ENCODE results near the gene C1orf226.

The C1orf226 gene

DNA sequence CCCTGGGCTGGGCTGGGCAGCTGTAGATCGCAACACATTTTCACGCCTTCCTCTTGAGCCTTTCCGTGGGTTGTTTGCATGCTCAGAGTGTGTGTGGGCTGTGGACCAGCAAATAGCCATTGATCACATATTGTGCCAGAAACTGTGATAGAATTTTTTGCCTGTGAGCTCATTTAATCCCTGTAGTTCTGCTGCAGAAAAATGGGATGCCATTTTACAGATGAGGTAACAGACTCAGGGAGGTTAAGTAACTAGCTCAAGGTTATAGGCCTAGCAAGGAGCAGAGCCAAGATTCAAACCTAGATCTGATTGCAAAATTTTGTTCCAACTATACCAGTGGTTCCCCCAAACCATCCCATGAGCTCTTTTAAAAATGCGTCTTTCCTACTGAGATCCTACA, 15.4 kb upstream of the C1orf226 start:
- no peak for DNase-seq (ENCODE audit: low spot score)

DNA sequence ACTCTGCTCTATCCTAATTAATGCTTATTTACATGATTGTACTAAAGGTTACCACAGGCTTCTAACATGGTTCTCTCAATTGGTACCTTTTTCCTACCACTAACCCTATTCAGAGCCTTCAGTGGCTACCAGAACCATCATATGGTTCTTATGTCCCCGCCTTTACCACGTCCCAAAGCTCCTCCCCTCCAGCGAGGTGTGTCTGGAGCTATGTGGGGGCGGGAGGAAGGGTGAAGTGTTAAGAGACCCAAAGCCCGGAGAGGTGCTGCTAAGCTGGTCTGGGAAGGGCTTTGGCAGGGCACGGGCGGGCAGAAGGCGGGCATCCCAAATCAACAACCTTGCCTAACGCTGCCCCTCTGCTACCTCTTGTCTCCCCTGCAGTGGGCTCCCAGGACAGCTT, 14.9 kb upstream of the C1orf226 start:
- DNase-seq (ENCODE audit: low spot score) = no peak

DNA sequence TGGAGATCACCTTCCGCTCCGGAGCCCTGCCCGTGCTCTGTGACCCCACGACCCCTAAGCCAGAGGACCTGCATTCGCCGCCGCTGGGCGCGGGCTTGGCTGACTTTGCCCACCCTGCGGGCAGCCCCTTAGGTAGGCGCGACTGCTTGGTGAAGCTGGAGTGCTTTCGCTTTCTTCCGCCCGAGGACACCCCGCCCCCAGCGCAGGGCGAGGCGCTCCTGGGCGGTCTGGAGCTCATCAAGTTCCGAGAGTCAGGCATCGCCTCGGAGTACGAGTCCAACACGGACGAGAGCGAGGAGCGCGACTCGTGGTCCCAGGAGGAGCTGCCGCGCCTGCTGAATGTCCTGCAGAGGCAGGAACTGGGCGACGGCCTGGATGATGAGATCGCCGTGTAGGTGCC, 14.5 kb upstream of the C1orf226 start:
- DNase-seq (ENCODE audit: low spot score) = no peak

DNA sequence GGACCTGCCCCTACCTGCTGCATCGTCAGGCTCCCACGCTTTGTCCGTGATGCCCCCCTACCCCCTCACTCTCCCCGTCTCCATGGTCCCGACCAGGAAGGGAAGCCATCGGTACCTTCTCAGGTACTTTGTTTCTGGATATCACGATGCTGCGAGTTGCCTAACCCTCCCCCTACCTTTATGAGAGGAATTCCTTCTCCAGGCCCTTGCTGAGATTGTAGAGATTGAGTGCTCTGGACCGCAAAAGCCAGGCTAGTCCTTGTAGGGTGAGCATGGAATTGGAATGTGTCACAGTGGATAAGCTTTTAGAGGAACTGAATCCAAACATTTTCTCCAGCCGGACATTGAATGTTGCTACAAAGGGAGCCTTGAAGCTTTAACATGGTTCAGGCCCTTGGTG, 13.8 kb upstream of the C1orf226 start:
- DNase-seq (ENCODE audit: low spot score) = no peak

DNA sequence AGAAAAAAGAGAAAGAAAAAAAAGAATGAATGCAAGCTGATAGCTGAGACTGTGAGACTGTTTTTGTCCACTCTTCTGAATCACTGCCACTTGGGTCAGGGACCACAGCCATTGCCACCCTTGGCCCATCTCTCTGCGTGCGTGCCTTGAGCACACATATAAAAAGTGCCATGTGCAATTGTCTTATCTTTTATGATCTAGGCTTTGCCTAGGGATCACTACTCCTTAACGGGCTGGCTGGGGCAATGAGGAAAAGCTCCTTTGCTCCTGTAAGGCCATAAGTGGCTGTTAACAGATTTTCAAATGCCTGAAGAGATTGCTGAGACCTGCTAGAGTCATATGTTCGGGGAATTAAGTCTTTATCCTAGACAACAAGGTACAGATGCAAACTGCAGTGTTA, 13.1 kb upstream of the C1orf226 start:
- DNase-seq (ENCODE audit: low spot score) = no peak

DNA sequence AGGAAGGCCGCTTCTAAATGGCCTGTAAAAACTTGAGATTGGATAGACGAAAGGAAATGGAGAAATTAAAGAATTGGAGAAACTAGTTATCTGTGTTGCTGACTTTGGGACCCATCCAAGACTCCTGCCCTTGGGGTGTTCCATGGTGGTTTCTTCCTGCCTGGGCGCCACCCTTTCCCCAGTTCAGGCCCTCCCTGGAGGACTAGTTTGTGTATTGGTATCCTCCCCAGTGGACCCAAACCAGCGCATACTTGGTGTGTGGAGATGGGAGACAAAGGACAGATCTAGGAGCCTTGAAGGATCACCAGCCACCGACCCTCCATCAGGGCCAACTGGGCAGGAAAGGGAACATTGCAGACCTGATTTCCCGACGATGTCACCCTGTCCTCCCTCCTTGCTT, 12.0 kb upstream of the C1orf226 start:
- DNase-seq (ENCODE audit: low spot score) = no peak

DNA sequence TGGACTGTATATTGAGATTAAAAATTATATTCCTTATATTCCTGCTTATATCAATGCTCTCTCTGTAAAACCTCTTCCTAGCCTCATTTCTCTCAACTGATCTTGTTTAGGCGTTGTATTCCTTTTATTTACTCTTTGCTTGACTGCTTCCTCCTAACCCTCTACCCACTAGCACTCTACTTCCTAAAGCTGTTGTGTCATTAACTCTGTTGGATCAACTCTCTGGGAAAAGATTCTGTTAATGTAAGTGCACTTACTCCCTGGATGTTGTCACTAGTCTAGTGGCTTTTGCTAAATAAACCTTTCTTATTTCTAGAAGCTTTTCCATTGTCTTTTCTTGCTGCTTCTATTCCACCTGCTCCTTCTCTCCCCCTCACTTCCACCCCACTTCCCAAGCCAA, 11.4 kb upstream of the C1orf226 start:
- no peak for DNase-seq (ENCODE audit: low spot score)

DNA sequence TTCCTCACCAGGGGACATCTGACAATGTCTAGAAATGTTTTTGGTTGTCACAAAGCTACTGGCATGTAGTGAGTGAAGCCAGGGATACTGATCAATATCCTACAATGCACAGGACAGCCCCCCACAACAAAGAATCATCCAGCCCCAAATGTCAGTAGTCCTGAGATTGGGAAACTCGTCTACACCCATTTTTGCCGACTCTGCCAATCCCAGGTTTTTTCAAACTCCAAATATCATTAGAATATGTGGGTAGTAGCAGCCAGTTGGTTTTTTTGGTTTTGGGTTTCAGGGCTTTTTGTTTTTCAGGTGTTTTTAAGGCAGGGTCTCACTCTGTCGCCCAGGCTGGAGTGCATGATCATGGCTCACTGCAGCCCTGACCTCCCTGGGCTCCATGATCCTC, 10.8 kb upstream of the C1orf226 start:
- no peak for DNase-seq (ENCODE audit: low spot score)

DNA sequence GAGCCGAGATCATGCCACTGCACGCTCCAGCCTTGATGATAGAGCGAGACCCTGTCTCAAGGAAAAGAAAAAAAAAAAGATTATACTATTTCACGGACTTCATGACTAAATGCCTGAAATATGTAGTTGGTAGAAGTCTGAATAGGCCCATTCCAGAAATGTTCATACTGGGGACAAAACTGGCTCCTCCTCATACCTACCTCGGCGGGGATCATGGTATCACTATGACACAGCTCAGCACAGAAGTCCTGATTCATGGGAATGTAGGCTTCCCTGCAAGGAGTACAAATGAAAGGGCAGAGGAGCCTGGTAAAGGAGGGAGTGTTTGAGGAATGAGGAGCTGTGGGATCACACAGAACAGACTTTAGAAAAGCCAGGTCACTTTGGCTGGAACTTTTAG, 9.9 kb upstream of the C1orf226 start:
- DNase-seq (ENCODE audit: low spot score) = no peak

DNA sequence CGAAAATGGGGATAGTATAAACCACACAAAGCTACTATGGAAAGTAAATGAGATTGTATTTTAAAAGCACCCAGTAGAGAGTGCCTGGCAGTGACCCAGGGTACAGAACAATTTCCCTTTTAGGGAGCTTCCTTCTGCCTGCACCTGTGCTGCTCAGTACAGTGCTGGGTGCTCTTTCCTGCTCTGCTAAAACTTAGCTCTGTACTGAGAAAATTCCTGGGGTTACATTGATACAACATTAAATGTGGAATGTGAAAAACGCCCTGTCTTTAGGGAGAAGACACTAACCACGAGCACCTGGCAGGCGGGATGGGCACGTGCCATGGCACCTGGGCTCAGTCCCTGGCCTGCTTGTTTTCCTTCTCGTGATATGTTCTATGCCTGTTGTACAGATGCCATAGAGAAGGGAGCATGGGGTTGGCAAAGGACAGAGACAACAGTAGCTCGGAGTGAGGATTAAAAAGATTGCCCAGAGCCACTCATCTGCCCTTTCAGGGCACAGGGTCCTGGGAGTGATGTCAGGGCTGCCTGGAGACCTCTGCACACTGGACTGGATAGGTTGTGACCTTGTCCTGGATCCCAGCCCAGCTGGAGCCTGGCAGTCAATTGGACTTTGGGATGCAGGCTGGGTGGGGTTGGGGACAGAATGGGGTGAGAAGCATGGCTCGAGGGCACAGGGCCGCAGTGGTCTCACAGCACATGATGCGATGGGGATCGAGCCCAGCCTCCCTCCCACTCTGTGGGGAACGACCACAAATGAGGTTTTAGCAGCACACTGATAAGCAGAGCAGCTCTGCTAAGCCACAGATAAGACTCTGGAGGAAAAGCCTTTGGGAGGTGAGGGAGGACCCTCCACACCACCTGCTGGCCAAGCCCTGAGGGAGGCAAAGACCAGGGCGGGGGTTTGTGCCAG, 9.1 kb upstream of the C1orf226 start:
- no peak for DNase-seq (ENCODE audit: low spot score)

DNA sequence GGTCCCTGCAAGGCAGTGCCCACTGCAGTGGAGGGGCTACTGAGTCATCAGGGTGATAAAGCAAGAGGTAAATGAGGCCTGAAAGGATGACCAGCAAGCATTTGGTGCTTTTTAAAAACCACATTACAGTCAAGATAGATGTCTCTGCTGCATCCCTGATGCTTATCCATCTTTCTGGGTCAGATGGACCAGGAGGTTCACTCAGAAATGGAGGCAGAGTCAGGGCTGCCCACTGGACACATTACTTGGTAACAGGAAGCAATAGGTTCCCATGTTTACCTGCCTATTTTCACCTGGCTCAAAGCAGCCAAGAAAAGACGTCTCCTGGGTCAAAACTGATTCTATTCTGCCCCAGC, 8.5 kb upstream of the C1orf226 start:
- DNase-seq (ENCODE audit: low spot score) = no peak

DNA sequence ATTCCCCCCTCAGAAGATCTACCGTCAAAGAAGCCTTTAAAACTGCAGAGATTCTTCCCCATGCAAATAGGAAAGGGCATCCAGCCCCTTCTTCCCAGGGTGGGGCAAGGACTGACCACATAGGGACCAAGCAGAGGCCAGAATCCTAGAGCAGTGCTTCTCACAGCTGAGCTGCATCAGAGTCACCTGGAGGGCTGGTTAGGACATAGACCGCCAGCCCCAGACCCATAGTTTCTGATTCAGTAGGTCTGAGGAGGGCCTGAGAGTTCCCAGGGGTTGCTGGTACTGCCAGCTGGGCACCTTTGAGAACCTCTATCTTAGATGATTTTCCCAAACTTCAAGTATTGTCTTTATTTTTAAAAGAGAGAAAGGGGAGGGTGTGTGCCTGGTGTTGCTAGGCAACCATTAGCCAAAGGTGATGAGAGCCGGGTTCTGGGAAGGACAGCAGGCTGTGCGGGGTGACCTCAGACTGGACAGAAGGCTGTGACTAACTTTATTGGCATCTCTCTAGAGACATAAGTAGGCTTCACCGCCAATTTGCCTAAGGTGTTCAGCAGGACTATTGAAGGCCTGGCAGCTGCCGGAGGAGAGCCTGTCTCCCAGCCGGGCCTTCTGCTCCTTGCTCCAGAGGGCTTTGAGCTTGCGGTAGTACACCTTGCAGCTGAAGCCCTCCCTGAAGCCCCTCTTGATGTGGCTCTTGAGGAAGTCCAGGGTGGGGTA, 7.8 kb upstream of the C1orf226 start:
- no peak for DNase-seq (ENCODE audit: low spot score)

DNA sequence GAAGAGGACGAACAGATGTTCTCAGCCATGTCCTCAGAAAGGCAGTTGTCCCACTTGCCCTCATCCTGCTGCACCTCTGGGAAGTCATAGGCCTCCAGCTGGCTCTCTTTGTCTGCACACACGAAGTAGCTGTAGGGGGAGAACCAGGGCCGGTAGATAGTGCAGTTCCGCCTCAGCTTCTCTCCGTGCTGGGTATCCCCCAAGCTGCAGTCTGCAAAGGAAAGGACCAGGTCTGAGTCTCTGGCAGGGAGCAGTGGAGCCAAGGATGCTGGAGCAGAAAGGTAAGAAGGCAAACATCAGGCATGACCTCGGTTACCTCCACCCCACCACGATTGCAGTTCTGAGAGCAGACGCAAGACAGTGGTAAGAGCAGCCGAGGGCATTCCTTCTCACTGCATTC, 7.1 kb upstream of the C1orf226 start:
- DNase-seq (ENCODE audit: low spot score) = no peak

DNA sequence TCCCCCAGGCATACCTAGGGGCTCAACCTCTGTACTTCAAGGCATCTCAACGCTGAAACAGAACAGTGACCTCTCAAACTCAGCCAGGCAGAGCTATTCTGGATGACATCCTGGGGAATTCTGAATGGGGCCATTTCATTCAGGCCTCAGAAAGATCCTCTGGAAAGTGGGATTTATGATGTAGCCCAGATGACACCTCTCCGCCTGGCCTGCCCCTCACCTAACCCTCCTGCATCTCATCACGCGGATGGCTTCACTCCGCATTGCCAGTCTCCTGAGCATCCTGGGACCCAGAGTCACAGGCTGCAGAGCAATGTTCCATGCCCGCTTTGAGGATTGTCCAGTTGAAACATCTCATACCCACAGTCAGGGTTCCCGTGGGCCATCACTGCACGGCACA, 6.1 kb upstream of the C1orf226 start:
- no peak for DNase-seq (ENCODE audit: low spot score)

DNA sequence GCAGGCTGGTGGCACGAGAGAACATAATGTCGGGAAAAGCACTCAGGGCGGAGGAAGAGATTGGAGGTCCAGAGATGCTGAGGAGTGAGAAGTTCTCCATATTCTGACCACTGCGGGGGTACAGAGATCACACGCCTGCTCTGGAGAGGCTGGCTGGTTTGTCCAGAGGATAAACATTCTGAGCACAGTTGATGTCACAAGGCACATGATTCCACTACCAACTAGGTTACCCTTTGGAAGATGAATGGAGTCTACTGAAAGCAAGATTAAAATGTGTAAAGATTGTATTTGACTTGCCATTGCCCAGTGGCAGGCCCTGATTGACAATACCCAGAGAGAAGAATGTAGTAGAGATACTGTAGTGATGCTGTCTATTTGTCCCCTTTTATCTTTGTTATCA, 4.8 kb upstream of the C1orf226 start, which contains the start of gene SPATA46:
Gene SPATA46 (minus strand): TSS at position 164 of the 400 bp plus-strand sequence. CDS start 64 bp downstream, at position 100.
- DNase-seq (ENCODE audit: low spot score) = no peak

DNA sequence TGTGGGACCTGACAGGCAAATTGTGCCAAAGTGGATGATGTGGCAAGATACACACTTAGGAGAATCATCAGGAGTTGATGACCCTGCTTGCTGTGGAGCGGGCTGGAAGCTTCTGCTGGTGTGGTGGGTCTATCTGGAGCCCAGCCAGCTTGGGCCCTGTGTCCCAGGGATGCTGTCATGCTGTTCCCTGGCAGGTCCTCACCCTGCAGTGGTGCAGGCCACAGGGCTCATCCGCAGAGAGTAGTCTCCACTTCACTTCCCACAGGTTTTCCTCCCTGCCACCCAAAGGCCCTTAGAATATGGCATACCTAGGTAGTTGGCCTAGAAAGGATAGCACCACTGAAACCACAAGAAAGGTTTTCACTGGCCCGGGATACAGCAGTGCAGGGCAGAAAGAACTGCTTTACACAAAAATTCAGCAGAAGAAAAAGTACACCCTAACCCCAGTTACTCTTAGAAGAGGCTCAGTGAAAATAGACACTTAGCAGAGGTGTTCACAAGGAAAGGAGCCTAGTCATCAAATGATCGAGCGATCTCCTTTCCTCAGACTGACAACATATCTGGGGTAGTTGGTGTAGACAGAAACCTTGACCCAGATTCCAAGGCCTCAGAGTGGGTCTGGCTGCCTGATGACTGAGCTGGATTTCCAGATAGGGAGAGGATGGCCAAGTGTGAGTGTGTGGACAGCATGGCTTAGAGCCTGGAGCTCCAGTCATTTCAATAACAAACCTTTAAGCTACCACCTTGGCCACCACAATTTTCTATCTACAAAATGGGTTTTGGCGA, 1.3 kb upstream of the C1orf226 start:
- no peak for DNase-seq (ENCODE audit: low spot score)

DNA sequence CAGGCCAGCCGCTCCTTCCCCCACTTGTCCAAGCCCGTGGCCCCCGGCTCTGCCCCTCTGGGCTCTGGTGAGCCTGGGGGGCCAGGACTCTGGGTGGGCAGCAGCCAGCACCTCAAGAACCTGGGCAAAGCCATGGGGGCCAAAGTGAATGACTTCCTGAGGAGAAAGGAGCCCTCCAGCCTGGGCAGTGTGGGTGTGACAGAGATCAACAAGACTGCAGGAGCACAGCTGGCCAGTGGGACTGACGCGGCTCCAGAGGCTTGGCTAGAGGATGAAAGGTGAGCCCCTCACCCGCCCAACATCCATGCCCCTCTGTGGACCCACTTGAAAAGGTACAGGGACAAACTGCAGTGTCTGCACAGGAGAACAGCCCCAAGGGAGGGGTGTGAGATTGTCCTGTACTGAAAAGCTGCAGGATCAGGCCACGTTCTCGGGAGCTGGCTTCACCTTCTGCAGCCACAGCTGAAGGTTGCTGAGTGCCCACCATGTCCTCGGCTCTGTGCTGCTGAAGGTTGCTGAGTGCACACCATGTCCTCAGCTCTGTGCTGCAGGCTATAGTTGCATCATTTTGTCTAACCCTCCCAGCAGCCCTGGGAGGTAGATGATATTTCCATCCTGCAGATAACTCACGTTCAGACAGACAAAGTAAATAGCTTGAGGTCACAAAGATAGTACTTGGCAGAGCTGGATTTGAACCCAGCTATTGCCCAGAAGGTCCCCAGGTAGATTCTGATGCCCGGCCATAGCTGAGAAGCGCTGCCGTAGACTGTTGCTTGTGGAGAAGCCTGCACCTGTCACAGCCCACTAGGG, 618 bp downstream of the C1orf226 start:
- DNase-seq (ENCODE audit: low spot score) = no peak

DNA sequence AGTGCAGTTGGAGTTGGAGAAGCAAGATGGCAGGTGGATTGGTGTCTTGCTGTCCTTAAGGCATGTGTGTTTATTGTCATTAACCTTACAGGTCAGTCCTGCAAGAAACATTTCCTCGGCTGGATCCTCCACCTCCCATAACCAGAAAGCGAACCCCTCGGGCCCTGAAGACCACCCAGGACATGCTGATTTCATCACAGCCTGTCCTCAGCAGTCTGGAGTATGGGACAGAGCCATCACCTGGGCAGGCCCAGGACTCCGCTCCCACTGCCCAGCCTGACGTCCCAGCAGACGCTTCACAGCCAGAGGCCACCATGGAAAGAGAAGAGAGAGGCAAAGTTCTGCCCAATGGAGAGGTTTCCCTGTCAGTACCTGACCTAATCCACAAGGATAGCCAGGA, 1.6 kb downstream of the C1orf226 start:
- no peak for DNase-seq (ENCODE audit: low spot score)

DNA sequence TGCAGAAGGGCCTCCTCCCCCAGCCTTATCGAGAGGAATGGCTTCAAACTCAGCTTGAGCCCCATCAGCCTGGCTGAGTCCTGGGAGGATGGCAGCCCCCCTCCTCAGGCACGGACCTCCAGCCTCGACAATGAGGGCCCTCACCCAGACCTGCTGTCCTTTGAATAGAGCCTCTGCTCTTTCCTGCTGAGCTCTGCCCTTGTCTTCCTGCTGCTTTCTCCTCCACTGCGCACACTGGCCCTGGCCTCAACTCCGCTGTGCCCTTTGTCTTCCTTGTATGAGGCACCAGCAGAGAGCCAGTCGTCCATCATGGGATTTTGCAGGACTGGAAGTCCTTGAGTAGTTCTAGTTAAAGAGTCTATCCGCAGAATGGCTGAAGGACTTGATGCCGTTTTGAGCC, 2.0 kb downstream of the C1orf226 start:
- no peak for DNase-seq (ENCODE audit: low spot score)

DNA sequence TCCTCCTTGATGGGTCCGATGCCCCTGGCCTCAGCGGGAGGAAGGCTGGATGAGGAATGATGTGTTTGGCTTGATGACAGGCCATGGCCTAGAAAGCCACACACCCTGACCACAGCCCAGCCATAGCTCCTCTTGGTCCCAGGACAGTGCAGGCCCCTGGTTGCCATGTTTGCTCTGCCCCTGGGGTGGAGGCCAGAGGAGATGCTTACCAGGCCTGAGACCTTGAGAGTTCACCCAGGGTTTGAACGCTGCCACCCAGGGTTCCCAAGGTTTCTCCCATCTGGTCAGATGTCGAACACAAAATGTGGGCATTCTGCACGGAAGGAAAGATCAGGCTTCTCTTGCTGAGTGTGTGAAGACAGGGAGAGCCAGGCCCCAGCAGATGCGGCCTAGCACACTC, 2.6 kb downstream of the C1orf226 start:
- DNase-seq (ENCODE audit: low spot score) = no peak

DNA sequence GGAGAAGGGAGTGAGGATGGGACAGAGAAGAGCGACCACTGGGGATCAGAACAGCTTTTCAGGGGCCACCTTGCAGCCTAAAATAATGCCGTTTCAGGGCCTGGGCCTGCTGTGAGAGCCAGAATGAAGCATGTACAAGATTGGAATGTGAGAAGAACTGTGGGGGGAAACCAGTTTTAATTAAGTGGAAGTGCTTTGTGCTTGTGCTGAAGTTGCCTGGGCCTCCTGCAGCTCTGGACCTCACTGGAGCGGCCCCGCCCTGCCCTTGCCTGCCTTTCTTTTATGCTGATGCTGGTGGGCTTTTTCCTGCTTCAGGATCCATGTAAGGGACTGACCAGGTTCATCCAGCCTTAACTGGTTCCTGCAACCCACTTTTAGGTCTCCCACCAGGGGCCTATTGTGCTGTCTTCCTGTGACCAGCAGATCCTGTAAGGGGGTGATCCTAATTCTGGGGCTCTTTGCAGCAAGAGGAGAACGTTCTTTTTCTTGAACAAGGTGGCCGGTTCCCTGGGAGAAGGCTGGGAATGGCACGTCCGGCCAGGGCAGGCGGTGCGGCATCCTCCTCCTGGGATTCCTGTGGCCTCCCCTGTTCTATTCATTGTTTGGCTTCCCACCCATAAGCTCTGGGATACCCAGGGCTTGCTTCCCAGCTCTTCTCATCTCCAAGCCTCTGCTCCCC, 3.2 kb downstream of the C1orf226 start:
- DNase-seq (ENCODE audit: low spot score) = no peak

Measured in kidney capillary endothelial cell (primary cell).